K562 treated with DMSO at 1 percent for 48 hours (cell line): ENCODE data around the gene ITGBL1. TPM values are rescaled to one million over a fixed set of nuclear protein-coding genes. Genes with fewer than 3 reads are reported as not detected.

Experiments
- total RNA-seq: library from RNA; unstranded; fragments of 300-600 nt; gene quantifications from 2 replicates; pipeline ENCODE4 v1.2.3, GENCODE V29; 2022; ENCODE audit warnings: low replicate concordance; ENCODE audit errors: extremely low read depth

Gene ITGBL1
- total RNA-seq, result not detected in 2 replicates

GRCh38 chr13:101452519-101453485 is at the start of gene ITGBL1:
TSS of gene ITGBL1 (plus strand) at chr13:101452675. CDS start at chr13:101452834, 159 bp downstream.

GRCh38 chr13:101416181-101417042 is 36.1 kb upstream of the ITGBL1 start, which contains the start of gene NALCN:
TSS of gene NALCN (minus strand) at chr13:101416508. CDS start at chr13:101399126, 17,382 bp downstream.

Other genes with a start within 250 kb of the ITGBL1 start
- not detected in 2 replicates for gene NALCN, start 36.2 kb upstream of the ITGBL1 start, total RNA-seq